Measurements from ENCODE around the gene KLF1. TPM values are rescaled to one million over a fixed set of nuclear protein-coding genes. Genes with fewer than 3 reads are reported as not detected.

KLF1 gene
- total RNA-seq, 1 experiment from 2014 or later = 0.30 TPM

GRCh38 chr19:12888006-12888603 is 1.1 kb upstream of the KLF1 start:
- Histone ChIP-seq H3K27ac (ENCODE audit: low read depth, low read length, poor library complexity, severe bottlenecking) (no peak overlapping the region), H3K4me3 (ENCODE audit: low read depth, low read length, poor library complexity, severe bottlenecking) (no peak overlapping the region), H3K4me1 (ENCODE audit: insufficient read depth, low read length, poor library complexity, severe bottlenecking) (peaks cover 9% of the 10 kb centered on the region), H3K27me3 (replicated peaks; ENCODE audit: insufficient read depth, low read depth, low read length, poor library complexity) (no peaks in the 10 kb centered on the region), H3K9me3 (ENCODE audit: low read depth, low read length, poor library complexity, severe bottlenecking) (peaks cover 12% of the 10 kb centered on the region), H3K36me3 (ENCODE audit: insufficient read depth, low read length, poor library complexity, severe bottlenecking) (peaks cover 1% of the 10 kb centered on the region)
- no peak for DNase-seq (ENCODE audit: low spot score)
- ChIA-PET POLR2A (ENCODE audit: low non-redundant PET) (no interaction called here), CTCF (no interaction called here)
- intact Hi-C loops (cut with micrococcal nuclease; ENCODE audit: unreplicated experiment) = no loop called here
- no TSS peak for BruUV-seq (replicated peaks)
- TF ChIP-seq, protein P1, sequence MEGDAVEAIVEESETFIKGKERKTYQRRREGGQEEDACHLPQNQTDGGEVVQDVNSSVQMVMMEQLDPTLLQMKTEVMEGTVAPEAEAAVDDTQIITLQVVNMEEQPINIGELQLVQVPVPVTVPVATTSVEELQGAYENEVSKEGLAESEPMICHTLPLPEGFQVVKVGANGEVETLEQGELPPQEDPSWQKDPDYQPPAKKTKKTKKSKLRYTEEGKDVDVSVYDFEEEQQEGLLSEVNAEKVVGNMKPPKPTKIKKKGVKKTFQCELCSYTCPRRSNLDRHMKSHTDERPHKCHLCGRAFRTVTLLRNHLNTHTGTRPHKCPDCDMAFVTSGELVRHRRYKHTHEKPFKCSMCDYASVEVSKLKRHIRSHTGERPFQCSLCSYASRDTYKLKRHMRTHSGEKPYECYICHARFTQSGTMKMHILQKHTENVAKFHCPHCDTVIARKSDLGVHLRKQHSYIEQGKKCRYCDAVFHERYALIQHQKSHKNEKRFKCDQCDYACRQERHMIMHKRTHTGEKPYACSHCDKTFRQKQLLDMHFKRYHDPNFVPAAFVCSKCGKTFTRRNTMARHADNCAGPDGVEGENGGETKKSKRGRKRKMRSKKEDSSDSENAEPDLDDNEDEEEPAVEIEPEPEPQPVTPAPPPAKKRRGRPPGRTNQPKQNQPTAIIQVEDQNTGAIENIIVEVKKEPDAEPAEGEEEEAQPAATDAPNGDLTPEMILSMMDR (conservative IDR thresholded peaks at IDR 0.05; ENCODE audit: low read depth, low read length) = no peak
- TF ChIP-seq EZH2 (IDR thresholded peaks at IDR 0.05; ENCODE audit: borderline replicate concordance, low read depth, low read length, poor library complexity, severe bottlenecking) = no peak

DNA sequence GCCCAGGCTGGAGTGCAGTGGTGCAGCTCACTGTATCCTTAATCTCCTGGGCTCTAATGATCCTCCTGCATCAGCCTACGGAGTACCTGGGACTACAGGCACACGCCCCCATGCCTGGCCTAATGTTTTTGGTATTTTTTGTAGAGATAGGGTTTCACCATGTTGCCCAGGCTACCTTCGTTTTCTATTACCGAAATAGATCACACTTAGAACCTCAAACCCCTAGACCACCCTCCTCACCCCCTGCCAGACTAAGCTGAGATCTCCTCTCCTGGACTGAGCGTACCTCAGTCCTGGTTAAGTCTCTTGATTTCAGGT is 391 bp downstream of the KLF1 start:
- CTCF ChIA-PET = no interaction called here
- intact Hi-C loops (cut with micrococcal nuclease; ENCODE audit: unreplicated experiment) = no loop called here
- BruUV-seq (replicated peaks) = no TSS peak

GRCh38 chr19:12885749-12886650 is 1.0 kb downstream of the KLF1 start:
- Histone ChIP-seq H3K4me3 (ENCODE audit: low read depth, low read length, poor library complexity, severe bottlenecking) (peak overlapping the region; percentile 46), H3K27ac (ENCODE audit: low read depth, low read length, poor library complexity, severe bottlenecking) (no peak overlapping the region), H3K4me1 (ENCODE audit: insufficient read depth, low read length, poor library complexity, severe bottlenecking) (peaks cover 9% of the 10 kb centered on the region), H3K9me3 (ENCODE audit: low read depth, low read length, poor library complexity, severe bottlenecking) (peaks cover 12% of the 10 kb centered on the region), H3K27me3 (replicated peaks; ENCODE audit: insufficient read depth, low read depth, low read length, poor library complexity) (no peaks in the 10 kb centered on the region), H3K36me3 (ENCODE audit: insufficient read depth, low read length, poor library complexity, severe bottlenecking) (no peaks in the 10 kb centered on the region)
- TF ChIP-seq, protein P1 (conservative IDR thresholded peaks at IDR 0.05; ENCODE audit: low read depth, low read length) = no peak
- TF ChIP-seq EZH2 (IDR thresholded peaks at IDR 0.05; ENCODE audit: borderline replicate concordance, low read depth, low read length, poor library complexity, severe bottlenecking) = no peak
- no peak for DNase-seq (ENCODE audit: low spot score)
- CTCF ChIA-PET = interaction anchor here (0.9 to 1.2 kb wide), 2 partner anchors 27 to 79 kb away, joined by 3 to 5 read pairs; no protein-coding TSS in a partner anchor
- POLR2A ChIA-PET (ENCODE audit: low non-redundant PET) = no interaction called here
- intact Hi-C loops (cut with micrococcal nuclease; ENCODE audit: unreplicated experiment) = loop anchor here (2.0 kb wide), 1 partner anchor 79 kb away; no protein-coding TSS in a partner anchor
- BruUV-seq (replicated peaks) = no TSS peak

More for the DNA sequence above, 391 bp downstream of the KLF1 start:
- H3K27ac ChIP-seq (ENCODE audit: low read depth, low read length, poor library complexity, severe bottlenecking) = no peak overlapping the region
- TF ChIP-seq, protein P1 (conservative IDR thresholded peaks at IDR 0.05; ENCODE audit: low read depth, low read length) = no peak
- no peak for TF ChIP-seq EZH2 (IDR thresholded peaks at IDR 0.05; ENCODE audit: borderline replicate concordance, low read depth, low read length, poor library complexity, severe bottlenecking)
- H3K4me3 ChIP-seq (ENCODE audit: low read depth, low read length, poor library complexity, severe bottlenecking) = no peak overlapping the region
- POLR2A ChIA-PET (ENCODE audit: low non-redundant PET) = no interaction called here
- H3K36me3 ChIP-seq (ENCODE audit: insufficient read depth, low read length, poor library complexity, severe bottlenecking) = no peaks in the 10 kb centered on the region
- H3K9me3 ChIP-seq (ENCODE audit: low read depth, low read length, poor library complexity, severe bottlenecking) = peaks cover 12% of the 10 kb centered on the region
- H3K4me1 ChIP-seq (ENCODE audit: insufficient read depth, low read length, poor library complexity, severe bottlenecking) = peaks cover 9% of the 10 kb centered on the region
- no peak for DNase-seq (ENCODE audit: low spot score)
- H3K27me3 ChIP-seq (replicated peaks; ENCODE audit: insufficient read depth, low read depth, low read length, poor library complexity) = no peaks in the 10 kb centered on the region
